DND-41 (cell line): ENCODE data around the gene CLNK.

Experiments used
- CTCF ChIP-seq: IDR thresholded peaks from 2 replicates; pipeline ENCODE4 v1.5.1; 2012; ENCODE audit warnings: borderline replicate concordance, low read length, moderate library complexity, mild to moderate bottlenecking; ENCODE audit not compliant: poor library complexity, severe bottlenecking; ENCODE audit errors: extremely low read depth
- EZH2 ChIP-seq: IDR thresholded peaks from 3 replicates; pipeline ENCODE4 v1.6.1; 2012; ENCODE audit warnings: borderline replicate concordance, low read depth, mild to moderate bottlenecking, moderate library complexity, low read length, inconsistent platforms; ENCODE audit not compliant: severe bottlenecking

GRCh38 chr4:10590896-10591295 lies 93.7 kb downstream of the CLNK start:
- TF ChIP-seq EZH2 (no peak), CTCF (no peak)
